ENCODE data around the gene ZBTB17.

GRCh38 chr1:15966956-15967344, 9.0 kb downstream of the ZBTB17 start:
- TF ChIP-seq, protein P1, sequence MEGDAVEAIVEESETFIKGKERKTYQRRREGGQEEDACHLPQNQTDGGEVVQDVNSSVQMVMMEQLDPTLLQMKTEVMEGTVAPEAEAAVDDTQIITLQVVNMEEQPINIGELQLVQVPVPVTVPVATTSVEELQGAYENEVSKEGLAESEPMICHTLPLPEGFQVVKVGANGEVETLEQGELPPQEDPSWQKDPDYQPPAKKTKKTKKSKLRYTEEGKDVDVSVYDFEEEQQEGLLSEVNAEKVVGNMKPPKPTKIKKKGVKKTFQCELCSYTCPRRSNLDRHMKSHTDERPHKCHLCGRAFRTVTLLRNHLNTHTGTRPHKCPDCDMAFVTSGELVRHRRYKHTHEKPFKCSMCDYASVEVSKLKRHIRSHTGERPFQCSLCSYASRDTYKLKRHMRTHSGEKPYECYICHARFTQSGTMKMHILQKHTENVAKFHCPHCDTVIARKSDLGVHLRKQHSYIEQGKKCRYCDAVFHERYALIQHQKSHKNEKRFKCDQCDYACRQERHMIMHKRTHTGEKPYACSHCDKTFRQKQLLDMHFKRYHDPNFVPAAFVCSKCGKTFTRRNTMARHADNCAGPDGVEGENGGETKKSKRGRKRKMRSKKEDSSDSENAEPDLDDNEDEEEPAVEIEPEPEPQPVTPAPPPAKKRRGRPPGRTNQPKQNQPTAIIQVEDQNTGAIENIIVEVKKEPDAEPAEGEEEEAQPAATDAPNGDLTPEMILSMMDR (IDR thresholded peaks at IDR 0.05 in 2 of 3, conservative IDR thresholded peaks at IDR 0.05 in 1 of 3; ENCODE audit: control insufficient read depth in 2 of 3, extremely low read depth in 1 of 3, insufficient read depth in 1 of 3, low read depth in 3 of 3, low read length in 3 of 3) = no peak
- TF ChIP-seq GATAD2B (conservative IDR thresholded peaks at IDR 0.05; ENCODE audit: low read depth) = no peak
- no peak for TF ChIP-seq EZH2 (IDR thresholded peaks at IDR 0.05; ENCODE audit: borderline replicate concordance, control insufficient read depth, low read depth, low read length)
- no peak for TF ChIP-seq SPI1 (IDR thresholded peaks at IDR 0.05; ENCODE audit: borderline replicate concordance, insufficient read depth, low read depth, low read length)
- no peak for TF ChIP-seq POLR2AphosphoS5 (IDR thresholded peaks at IDR 0.05; ENCODE audit: low read length)
- TF ChIP-seq FOXM1 (IDR thresholded peaks at IDR 0.05; ENCODE audit: low read depth, low read length) = no peak
- TF ChIP-seq SMC3 (IDR thresholded peaks at IDR 0.05; ENCODE audit: borderline replicate concordance, low read length) = no peak
- no peak for TF ChIP-seq SUZ12 (IDR thresholded peaks at IDR 0.05; ENCODE audit: unreplicated experiment)
- no peak for TF ChIP-seq MAX (IDR thresholded peaks at IDR 0.05; ENCODE audit: low read depth, low read length)
